Measurements from ENCODE around the gene OPCML. TPM values are rescaled to one million over a fixed set of nuclear protein-coding genes. Genes with fewer than 3 reads are reported as not detected.

OPCML gene
- total and polyA plus RNA-seq, 2 donors (not counting 1 experiment from before 2014, with no cell fraction given), result not detected

DNA sequence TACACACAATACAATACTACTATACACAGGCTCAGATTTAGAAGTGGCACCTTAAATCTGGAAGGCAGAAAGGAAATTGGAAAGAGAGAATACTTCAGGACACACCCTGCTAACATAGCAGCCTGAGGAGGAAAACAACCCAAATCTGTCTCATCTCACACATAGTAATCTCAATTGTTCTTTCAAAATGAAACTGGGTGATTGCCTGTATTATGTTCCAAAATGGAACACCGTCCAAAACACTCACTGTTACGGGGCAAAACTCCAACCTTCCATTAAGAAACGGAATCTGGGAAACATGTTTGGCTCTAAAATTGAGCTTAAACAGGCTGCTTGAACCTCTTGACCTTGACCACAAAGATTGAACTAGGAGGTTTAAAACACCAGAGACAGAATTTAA is 572.6 kb downstream of the OPCML start:
- Mint-ChIP-seq H3K27ac (no peak overlapping the region), H3K9me3 (ENCODE audit: insufficient read depth) (peaks cover 2% of the 10 kb centered on the region), H3K4me1 (no peaks in the 10 kb centered on the region), H3K27me3 (no peaks in the 10 kb centered on the region), H3K4me3 (no peak overlapping the region)
- TF ChIP-seq EZH2 (IDR thresholded peaks at IDR 0.05; ENCODE audit: borderline replicate concordance, insufficient read depth, low read depth, low read length, poor library complexity, severe bottlenecking), result no peak
- TF ChIP-seq, protein P1, sequence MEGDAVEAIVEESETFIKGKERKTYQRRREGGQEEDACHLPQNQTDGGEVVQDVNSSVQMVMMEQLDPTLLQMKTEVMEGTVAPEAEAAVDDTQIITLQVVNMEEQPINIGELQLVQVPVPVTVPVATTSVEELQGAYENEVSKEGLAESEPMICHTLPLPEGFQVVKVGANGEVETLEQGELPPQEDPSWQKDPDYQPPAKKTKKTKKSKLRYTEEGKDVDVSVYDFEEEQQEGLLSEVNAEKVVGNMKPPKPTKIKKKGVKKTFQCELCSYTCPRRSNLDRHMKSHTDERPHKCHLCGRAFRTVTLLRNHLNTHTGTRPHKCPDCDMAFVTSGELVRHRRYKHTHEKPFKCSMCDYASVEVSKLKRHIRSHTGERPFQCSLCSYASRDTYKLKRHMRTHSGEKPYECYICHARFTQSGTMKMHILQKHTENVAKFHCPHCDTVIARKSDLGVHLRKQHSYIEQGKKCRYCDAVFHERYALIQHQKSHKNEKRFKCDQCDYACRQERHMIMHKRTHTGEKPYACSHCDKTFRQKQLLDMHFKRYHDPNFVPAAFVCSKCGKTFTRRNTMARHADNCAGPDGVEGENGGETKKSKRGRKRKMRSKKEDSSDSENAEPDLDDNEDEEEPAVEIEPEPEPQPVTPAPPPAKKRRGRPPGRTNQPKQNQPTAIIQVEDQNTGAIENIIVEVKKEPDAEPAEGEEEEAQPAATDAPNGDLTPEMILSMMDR (IDR thresholded peaks at IDR 0.05), result no peak
- H3K9ac ChIP-seq (ENCODE audit: low read length), result no peak overlapping the region
- H3K27me3 ChIP-seq (replicated peaks in 1 of 4; ENCODE audit: control extremely low read depth in 1 of 4, control insufficient read depth in 3 of 4, insufficient read depth in 4 of 4, low read length in 3 of 4), result no peaks in the 10 kb centered on the region
- no peak overlapping the region for H3K27ac ChIP-seq (ENCODE audit: low read length in 2 of 2)
- ATAC-seq (ENCODE audit: low read depth) (no peak), DNase-seq (no peak)
- CTCF ChIA-PET, result interaction anchor here (2.1 kb wide), 1 partner anchor 19 kb away, joined by 7 read pairs; no protein-coding TSS in a partner anchor
- peaks cover 0 to 5% (median 0%) of the 10 kb centered on the region in 3 donors for H3K9me3 ChIP-seq (ENCODE audit: control extremely low read depth in 1 of 3, control insufficient read depth in 2 of 3, insufficient read depth in 1 of 3, low read length in 2 of 3)
- H2AFZ ChIP-seq (ENCODE audit: insufficient read depth, low read depth, low read length, poor library complexity, severe bottlenecking), result no peak overlapping the region
- no peaks in the 10 kb centered on the region for H3K4me1 ChIP-seq (ENCODE audit: control insufficient read depth in 2 of 2, insufficient read depth in 2 of 2, low read length in 2 of 2)
- intact Hi-C loops (cut with micrococcal nuclease), result no loop called here
- no peaks in the 10 kb centered on the region for H3K36me3 ChIP-seq (replicated peaks in 1 of 2; ENCODE audit: control extremely low read depth in 1 of 2, control insufficient read depth in 1 of 2, extremely low read depth in 1 of 2, insufficient read depth in 2 of 2, low read length in 1 of 2)
- no peaks in the 10 kb centered on the region for H4K20me1 ChIP-seq (ENCODE audit: control insufficient read depth, insufficient read depth, low read length, poor library complexity, severe bottlenecking)
- H3K4me2 ChIP-seq (replicated peaks; ENCODE audit: low read depth, low read length, poor library complexity, severe bottlenecking), result no peak overlapping the region
- no peak overlapping the region for H3K4me3 ChIP-seq (ENCODE audit: control extremely low read depth in 1 of 5, extremely low read depth in 1 of 5, insufficient read depth in 1 of 5, low read depth in 2 of 5, low read length in 4 of 5)
- 95% methylated on average over 3 of the region's 3 CpGs for WGBS (ENCODE audit: insufficient coverage)
- H3K79me2 ChIP-seq (ENCODE audit: control insufficient read depth, insufficient read depth, low read length), result no peaks in the 10 kb centered on the region
- POLR2A ChIA-PET, result no interaction called here

DNA sequence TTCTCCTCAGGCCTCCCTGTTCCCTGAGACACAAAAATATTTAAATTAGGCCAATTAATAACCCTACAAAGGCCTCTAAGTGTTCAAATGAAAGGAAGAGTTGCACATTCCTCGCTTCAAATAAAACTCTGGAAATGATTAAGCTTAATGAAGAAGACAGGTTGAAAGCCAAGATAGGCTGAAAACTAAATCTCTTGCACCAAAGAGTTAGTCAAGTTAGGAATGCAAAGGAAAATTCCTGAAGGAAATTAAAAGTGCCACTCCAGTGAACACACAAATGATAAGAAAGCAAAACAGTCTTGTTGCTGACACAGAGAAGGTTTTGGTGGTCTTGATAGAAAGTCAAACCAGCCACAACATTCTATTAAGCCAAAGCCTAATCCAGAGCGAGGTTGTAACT is 574.4 kb downstream of the OPCML start:
- H2AFZ ChIP-seq (ENCODE audit: insufficient read depth, low read depth, low read length, poor library complexity, severe bottlenecking), result no peak overlapping the region
- no peak for ATAC-seq (ENCODE audit: low read depth)
- WGBS (ENCODE audit: insufficient coverage), result no CpG with 5 or more reads among the region's 2 CpGs
- H3K9ac ChIP-seq (ENCODE audit: low read length), result no peak overlapping the region
- peaks cover 0 to 5% (median 0%) of the 10 kb centered on the region in 3 donors for H3K9me3 ChIP-seq (ENCODE audit: control extremely low read depth in 1 of 3, control insufficient read depth in 2 of 3, insufficient read depth in 1 of 3, low read length in 2 of 3)
- H3K4me3 ChIP-seq (ENCODE audit: control extremely low read depth in 1 of 5, extremely low read depth in 1 of 5, insufficient read depth in 1 of 5, low read depth in 2 of 5, low read length in 4 of 5), result no peak overlapping the region
- H3K79me2 ChIP-seq (ENCODE audit: control insufficient read depth, insufficient read depth, low read length), result no peaks in the 10 kb centered on the region
- no peak overlapping the region for H3K27ac Mint-ChIP-seq
- no peaks in the 10 kb centered on the region for H3K27me3 Mint-ChIP-seq
- H3K36me3 ChIP-seq (replicated peaks in 1 of 2; ENCODE audit: control extremely low read depth in 1 of 2, control insufficient read depth in 1 of 2, extremely low read depth in 1 of 2, insufficient read depth in 2 of 2, low read length in 1 of 2), result no peaks in the 10 kb centered on the region
- CTCF ChIA-PET, result interaction anchor here (2.1 kb wide), 1 partner anchor 17 kb away, joined by 7 read pairs; no protein-coding TSS in a partner anchor
- no peak for DNase-seq
- H3K4me1 ChIP-seq (ENCODE audit: control insufficient read depth in 2 of 2, insufficient read depth in 2 of 2, low read length in 2 of 2), result no peaks in the 10 kb centered on the region
- H3K4me2 ChIP-seq (replicated peaks; ENCODE audit: low read depth, low read length, poor library complexity, severe bottlenecking), result no peak overlapping the region
- H4K20me1 ChIP-seq (ENCODE audit: control insufficient read depth, insufficient read depth, low read length, poor library complexity, severe bottlenecking), result no peaks in the 10 kb centered on the region
- intact Hi-C loops (cut with micrococcal nuclease), result no loop called here
- no peak overlapping the region for H3K4me3 Mint-ChIP-seq
- H3K27me3 ChIP-seq (replicated peaks in 1 of 4; ENCODE audit: control extremely low read depth in 1 of 4, control insufficient read depth in 3 of 4, insufficient read depth in 4 of 4, low read length in 3 of 4), result no peaks in the 10 kb centered on the region
- H3K27ac ChIP-seq (ENCODE audit: low read length in 2 of 2), result no peak overlapping the region
- no peaks in the 10 kb centered on the region for H3K4me1 Mint-ChIP-seq
- TF ChIP-seq, protein P1 (IDR thresholded peaks at IDR 0.05), result no peak
- no peak for TF ChIP-seq EZH2 (IDR thresholded peaks at IDR 0.05; ENCODE audit: borderline replicate concordance, insufficient read depth, low read depth, low read length, poor library complexity, severe bottlenecking)
- peaks cover 2% of the 10 kb centered on the region for H3K9me3 Mint-ChIP-seq (ENCODE audit: insufficient read depth)
- POLR2A ChIA-PET, result no interaction called here
